Muscle of back (tissue), 11 donors: ENCODE results near the gene PRRX1. TPM values are rescaled to one million over a fixed set of nuclear protein-coding genes. Genes with fewer than 3 reads are reported as not detected.

ENCODE experiments used
- DNase-seq, 3 donors: peaks; one replicate each; pipeline versions ENCODE4 v3.0.0 to v3.0.0-alpha.2; 2013
- polyA plus RNA-seq, 10 donors: library from polyadenylated mRNA; unstranded; fragments of 120-200 nt; gene quantifications; one replicate each; pipeline ENCODE4 v1.2.1, GENCODE V29; 2013; ENCODE audit not compliant: insufficient read length in 10 of 10

The PRRX1 gene
- polyA plus RNA-seq, 10 donors: 152 to 217 (median 184) TPM

DNA sequence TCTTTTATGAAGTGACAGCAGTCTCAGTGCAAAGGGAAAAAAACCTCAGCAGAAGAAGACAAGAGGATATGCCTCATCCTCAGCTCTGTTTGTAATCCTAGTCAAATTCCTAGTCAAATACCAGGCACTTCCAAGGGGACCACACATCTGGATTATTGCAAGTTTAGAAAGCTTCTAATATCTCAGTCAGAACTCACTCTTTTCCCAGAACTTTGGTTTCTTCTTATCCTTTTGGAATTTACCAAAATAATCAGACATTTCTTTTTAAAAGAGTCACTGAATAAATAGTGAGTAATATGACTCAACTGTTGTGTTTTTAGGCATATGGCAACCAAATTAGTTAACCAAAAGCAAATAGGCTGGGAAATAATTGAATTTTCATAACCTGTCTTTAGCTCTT lies 47.8 kb downstream of the PRRX1 start:
- peak in 1 of 3 donors; percentile 90 for DNase-seq

DNA sequence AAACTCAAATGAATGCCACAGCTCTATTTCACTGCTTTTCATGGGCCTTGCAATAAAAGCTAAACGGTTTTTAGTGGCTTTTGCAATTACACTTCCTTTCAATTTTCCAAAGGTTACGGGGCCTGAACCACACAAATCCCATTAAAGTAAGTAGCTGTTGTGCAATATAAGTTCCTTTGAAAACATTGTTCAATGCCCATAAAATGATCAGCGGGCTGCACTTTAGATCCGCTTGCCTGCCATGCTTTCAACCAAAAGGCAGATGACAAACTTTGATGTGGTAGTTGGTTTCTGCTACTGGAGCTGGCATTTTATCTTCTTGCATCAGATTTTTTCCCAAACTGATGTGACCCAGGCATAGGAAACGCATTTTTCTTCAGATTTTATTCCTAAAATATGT lies 50.2 kb downstream of the PRRX1 start:
- no peak for DNase-seq

DNA sequence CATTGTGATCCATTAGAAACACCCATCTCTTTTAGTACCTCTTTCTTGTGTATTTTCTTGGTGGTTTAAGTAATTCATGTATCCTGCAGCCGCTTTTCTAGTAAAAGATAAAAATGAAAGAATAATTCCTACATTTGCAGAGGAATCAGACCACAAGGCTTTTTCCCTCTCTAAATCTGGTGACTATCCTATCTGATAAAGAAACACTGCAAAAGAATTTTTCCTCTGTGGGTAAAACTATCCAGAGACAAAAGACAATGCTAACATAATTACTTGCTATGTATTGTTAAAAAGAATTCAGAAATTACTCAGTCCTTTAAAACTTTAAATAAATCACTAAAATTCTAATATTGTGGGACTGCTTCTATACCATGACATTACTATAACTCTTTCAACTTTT lies 51.0 kb downstream of the PRRX1 start:
- no peak for DNase-seq

DNA sequence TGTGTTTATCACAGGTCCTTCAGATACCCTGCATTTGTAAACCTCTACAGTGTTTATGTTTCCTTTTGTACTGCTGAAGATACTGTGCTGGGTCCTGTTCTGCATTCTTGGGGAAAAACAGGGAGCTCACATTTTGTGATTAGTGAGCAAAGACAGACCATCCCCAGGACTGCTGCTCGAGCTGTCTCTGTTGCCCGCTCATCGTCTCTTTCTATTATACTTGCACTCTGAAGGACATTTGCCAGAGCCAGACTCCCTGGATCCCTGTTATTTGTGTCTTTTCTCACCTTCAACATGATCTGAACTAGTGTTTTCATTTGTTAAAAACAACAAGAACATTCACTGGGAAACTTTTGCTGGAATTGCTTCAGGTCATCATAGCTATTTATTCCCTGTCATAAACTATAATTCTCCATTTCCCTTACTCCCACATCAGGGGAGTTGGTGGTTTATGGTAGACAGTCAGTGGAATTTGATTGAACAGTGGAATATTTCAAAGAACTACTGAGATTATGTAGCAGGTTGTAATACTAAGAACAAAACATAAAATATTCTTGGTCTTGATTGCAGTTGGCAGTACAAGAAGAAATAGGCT lies 53.0 kb downstream of the PRRX1 start:
- DNase-seq: no peak

DNA sequence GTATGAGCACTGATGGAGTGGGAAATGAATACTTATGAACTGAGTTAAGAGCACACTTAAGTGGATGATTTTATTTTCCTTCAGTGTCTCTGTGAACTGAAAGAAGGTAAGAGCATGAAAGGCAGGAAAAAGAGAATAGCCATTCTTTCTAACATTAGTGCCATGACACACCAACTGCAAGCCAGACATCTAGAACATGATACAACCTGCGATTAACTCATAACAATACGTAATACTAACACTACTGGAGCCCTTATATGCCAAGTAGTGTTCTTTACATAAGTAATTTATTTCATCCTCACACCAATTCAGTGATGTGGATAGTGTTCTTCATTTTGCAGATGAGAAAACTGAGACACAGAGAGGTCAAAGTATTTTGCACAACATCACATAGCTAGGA lies 56.7 kb downstream of the PRRX1 start:
- DNase-seq: no peak

DNA sequence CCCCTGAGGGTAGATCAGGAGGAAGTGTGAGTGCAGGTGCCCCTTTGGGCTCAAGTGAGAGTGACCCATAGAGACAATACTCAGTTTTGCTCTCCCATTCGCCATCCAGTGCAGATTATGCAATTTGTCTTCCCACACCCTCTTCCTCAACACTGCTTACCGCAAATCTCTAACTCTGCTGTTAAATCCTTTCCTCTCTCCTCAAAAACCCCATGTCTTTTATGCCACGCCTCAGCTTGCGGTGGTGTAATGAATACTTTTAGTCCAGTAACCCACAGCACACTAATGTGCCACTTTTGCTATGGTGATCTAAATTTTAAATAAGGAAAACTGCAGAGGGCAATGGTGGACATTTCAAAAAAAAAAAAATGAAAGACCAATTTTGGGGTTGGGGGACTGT lies 57.7 kb downstream of the PRRX1 start:
- no peak for DNase-seq

DNA sequence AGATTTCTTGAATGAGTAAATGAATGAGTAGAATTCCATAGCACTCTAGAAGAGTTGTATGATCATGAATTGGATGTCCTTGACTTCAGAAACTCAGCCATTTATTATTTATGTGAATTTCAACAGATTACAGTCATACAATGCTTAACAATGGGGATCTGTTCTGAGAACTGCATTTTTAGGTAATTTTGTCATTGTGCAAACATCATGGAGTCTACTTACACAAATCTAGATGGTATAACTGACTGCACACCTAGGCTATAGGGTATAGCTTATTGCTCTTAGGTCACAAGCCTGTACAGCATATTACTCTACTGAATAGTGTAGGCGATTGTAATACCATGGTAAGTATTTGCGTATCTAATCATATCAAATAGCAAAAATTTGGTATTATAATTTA lies 59.6 kb downstream of the PRRX1 start:
- DNase-seq: no peak

DNA sequence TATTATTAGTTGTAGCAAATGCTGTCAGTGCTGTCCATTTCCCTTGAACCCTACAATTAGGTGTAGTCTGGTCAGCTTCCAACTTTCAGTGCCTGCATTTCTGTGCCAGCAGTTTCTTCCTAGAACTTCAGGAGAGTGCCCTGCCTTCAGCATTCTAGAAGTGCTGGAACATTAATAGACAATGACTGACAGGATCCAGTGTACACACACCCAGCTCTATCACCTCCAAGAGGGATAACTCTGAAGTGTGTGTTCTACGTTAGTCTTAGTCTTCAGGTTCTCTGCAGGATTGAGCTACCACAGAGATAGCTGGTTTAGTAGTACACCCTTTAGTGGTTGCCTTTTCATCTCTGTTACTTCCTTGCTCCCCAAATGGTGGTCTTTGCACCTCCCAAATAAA lies 61.4 kb downstream of the PRRX1 start:
- no peak for DNase-seq

DNA sequence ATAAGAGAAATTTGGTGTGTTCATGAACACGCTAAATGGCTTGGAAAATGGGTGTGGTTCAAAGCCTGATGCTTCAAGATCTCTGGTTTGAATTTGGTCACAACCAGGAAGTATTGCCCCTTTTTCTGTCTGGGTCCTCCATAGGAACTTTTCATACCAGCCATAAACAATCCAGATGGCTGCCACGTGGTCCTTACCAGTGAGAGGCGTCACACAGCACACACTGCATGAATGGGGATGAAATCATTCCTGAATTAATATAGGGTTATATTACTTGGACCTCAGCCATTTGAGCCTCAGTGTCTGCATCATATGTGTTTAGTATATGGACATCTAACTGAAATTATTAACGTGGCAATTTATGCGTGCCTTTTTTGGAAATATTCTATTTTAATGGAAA lies 64.0 kb downstream of the PRRX1 start:
- no peak for DNase-seq

DNA sequence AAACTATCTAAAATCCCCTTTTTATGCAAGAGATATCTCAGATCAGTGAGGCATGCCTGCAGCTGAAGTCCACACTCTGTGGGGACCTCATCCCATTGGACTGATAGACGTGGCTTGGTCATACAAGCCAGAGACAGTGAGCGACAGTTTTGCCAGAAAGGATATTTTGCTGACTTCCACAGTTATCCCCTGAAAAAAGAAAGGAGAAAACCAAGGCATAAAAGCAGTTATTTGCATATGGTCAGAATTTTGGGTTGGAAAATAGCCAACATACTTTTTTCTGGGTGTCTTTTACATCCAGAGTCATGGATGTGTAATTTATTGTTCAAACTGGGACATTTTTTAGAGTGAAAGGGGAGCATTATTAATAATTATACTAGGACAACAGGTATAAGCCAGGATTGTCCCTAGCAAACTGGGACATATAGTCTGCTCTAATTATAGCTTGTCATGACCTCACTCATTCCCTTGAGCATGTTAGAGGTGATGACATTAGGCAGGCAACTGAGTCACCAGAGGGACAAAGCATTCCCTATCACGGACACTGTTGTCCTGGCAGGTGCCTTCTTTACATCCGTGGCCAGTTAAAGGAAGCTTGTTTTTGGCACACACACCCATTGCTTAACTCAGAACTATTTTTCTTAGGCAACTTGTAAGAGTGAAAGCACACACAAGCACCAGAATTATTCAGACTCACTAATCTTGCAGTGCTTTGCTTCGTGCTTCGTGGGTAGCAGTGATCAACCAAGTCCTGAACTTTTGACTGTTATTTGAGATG lies 65.5 kb downstream of the PRRX1 start:
- peak in 2 of 3 donors; percentile 37 to 67 for DNase-seq

DNA sequence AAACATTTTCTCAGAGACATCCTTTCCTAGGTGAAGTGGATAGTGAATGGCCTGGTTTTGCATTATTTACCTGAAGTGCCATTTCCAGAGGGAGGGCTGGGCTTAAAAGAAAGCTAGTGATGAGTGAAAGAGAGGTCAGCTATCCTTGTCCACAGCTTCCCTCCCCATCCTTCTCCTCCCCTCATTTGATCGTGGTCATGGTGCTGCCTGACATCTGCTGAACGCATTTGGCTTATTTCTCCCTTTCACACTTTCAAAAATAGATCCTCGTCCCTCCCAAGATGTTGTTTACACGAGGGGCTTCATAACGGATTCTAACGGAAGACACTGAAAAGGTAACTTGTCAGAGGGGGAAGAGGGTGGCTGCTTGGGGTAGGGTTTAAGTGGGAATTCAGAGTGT lies 66.1 kb downstream of the PRRX1 start:
- peak in 1 of 3 donors; percentile 62 for DNase-seq

DNA sequence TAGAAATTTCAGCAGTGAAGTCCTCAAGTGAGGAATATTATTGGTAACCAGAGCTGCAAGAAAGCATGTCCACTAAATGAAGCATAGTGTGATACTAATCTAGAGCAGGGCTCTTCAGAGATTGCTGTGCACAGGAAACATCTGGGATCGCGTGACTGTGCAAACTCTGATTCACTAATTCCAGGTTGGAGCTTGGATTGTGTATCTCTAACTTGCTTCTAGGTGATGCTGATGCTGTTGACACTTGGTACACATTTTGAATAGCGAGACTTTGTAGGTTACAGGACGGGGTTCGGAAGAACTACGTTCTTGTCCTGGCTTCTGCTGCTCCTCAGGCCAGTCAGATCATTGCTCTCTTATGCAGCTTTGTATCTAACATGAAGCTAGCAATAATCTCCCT lies 66.5 kb downstream of the PRRX1 start:
- peak in 1 of 3 donors; percentile 51 for DNase-seq

DNA sequence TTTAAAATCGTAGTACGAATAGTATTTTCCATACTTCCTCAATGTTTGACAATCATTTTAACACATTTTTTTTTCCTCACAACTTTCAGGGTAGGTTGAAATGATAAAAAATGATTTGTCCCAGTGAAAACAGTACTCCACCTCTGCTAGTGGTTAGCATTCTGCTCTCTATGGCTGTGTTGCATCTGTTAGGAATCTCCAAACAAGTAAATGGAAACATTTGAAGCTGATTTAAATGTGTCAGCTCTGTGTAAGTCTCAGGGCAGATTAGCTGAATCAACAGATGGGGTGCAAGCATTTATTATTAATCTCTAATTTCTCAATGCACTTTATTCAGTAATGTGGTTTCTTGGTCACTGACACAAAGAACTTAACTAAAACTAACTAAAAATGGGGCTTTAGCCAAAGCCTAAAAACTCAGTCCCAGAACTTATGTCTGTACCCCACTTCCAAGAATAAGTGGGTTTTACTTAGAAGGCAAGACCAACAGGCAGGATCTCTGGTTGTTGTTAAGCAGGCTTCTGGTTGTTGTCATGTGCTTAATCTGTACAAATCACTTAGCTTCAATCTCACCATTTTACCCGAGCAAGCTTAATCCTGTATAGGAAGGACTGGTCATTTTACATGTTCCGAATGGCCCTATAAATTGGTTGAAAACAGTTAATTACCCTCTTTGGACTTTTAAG lies 67.8 kb downstream of the PRRX1 start:
- peak in 1 of 3 donors; percentile 29 for DNase-seq

DNA sequence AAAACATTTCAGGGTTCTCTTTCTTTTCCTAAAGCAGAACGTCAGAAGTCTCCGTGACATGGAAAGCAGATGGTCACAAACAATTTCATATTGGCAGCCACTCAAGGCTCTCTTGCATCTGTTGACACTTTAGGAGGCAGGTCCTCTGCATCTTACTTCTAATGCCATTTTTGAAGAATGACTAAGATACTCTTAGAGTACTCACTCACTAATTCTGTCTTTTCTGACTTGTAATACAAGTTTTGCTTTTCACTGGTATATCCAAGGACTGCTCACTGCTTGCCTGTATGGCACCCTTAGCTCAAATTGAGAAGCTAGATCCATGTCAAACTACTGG lies 68.3 kb downstream of the PRRX1 start:
- peak; percentile 65 to 82 (median 80) for DNase-seq

DNA sequence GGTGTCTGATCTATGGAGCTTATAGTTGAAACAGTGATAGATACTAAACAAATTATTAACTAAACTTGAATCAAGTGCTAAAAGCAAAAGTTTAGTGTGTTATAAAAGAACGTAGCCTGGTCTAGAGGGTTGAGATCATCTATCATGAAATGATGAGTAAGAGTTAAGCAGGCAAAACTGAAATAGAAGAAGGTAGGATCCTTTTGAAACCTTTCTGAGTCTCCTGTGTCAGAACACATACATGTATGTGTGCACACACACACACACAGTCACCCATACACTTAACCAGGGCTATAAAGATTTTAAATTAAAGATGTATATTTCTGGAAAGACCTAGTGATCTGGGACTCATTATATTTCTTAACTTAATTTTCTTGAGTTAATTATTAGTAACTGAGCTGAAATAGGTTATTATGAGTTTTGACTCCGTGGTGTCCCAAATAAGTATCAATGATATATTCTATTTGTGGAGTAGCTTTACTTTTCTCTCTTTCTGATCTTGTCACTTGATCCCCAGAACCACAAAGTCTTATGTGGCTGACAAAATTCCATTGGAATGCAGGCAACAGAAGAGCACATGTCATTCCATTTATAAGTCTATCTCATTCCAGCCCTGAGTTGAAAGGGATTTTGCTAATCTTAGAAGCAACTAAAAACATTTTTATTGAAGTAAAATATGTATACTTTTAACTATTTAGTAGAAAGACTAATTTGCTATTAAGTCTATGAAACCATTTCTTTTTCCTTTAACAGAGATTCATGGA lies 70.7 kb downstream of the PRRX1 start:
- DNase-seq: no peak

DNA sequence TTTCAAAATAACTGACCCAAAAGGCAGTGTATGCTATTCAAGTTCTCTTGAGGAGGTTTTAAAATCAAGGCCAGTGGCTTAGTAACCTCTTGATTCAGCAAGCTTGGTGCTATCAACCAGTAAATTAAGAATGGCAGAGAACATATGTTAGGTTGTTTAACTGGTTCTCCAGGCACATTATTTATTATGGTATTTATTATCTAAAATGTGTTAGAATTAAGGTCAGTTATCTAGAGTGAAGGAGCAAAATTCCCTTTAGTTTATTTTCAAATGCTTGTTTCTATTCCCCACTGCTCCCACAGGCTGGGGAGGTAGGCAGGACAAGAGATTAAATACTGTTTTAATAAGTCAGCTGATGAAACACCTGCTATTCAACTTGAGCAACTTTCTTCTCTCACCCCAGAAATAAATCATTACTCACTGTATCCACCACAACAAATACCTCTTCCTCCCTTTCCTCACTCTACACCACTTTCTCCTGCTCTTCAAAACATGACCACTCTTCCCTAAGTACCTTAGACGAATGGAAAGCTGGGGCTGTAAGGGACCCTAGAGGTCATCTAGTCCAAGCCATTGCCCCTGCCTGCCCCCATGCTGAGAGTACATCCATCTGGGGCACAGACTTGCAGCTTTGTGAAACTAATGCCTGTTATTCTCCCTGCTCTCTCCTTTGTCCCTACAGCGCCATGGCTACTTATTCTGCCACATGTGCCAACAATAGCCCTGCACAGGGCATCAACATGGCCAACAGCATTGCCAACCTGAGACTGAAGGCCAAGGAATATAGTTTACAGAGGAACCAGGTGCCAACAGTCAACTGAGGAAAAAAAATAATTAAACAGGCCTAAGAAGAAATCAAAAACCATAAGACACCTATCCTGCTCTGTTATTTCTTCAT lies 71.7 kb downstream of the PRRX1 start:
- no peak for DNase-seq

DNA sequence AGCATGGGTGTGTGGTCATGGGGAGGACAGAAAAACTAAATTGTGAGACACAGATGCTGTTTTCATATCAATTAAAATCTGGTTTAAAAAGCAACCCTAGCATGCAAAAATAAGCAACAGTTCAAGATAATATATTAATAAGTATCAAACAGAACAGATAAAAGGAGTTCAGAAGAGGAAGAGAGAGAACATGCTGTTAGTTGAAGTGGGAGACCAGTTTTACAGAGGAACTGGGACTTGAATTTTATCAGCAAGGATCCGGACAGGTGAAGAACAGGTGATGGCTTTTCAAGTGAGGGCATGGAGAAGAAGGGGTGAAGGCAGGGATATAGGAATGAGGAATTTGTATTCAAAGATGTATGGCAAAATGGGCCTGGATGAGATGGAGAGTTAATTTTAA lies 75.9 kb downstream of the PRRX1 start:
- no peak for DNase-seq

DNA sequence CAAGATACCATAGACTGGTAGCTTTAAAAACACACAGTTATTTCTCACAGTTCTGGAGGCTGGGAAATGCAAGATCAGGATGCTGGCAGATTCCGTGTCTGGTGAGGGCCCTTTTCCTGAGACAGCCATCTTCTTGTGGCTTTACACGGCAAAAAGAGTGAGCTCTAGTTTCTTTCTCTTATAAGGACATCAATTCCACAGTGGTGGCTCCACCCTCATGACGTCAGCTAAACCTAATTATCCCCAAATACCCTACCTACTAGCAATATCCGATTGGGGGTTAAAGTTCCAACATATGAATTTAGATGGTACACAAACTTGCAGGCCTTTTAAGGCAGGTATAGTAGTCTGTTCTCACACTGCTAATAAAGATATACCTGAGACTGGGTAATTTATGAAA lies 77.7 kb downstream of the PRRX1 start:
- DNase-seq: no peak

DNA sequence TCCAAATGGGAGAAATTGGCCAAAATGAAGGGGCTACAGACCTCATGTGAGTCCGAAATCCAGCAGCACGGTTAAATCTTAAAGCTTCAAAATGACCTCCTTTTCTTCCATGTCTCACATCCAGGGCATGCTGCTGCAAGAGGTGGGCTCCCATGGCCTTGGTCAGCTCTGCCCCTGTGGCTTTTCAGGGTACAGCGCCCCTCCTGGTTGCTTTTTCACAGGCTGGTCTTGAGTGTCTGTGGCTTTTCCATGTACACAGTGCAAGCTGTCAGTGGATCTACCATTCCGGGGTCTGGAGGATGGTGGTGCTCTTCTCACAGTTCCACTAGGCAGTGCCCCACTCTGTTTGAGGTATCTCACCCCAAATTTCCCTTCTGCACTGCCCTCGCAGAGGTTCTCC lies 78.7 kb downstream of the PRRX1 start:
- no peak for DNase-seq

DNA sequence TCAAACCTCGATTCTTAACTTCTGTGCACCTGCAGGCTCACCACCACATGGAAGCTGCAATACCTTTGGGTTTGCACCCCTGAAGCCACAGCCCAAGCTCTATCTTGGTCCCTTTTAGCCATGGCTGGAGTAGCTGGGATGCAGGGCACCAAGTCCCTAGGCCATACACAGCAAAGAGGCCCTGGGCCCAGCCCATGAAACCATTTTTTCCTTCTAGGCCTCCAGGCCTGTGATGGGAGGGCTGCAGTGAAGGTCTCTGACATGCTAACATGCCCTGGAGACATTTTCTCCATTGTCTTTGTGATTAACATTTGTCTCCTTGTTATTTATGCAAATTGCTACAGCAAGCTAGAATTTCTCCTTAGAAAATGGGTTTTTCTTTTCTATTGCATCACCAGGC lies 79.2 kb downstream of the PRRX1 start:
- no peak for DNase-seq

DNA sequence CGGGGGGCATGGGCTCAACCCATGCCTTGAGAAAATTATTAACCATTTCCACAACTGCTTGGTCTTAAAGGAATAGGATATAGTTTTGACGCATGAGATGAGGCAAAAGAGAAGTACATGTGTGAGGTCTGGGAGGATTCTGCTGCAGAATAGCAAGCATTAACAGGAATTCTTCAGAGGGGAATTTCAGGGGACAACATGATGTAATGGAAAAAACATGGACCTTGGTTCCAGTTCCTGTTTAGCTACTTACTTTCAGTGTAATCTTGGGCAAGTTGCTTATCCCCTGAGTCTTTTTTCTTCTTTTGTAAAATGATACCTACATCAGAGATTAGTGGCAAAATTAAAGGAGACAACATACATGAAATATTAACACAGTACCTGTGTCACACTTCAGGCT lies 85.6 kb downstream of the PRRX1 start:
- DNase-seq: peak in 1 of 3 donors; percentile 53
